Loucy (cell line): ENCODE measurements around the gene KIRREL3.

Experiments used
- H2AFZ ChIP-seq: fragments of 200-600 bp; sonication (generic); 2 replicates; pipeline ENCODE4 v1.6.0; 2016; ENCODE audit warnings: antibody characterized with exemption, mild to moderate bottlenecking, low read length, moderate library complexity
- H3F3A ChIP-seq: fragments of 200-600 bp; 2 replicates; pipeline ENCODE4 v1.6.0; 2016; ENCODE audit warnings: antibody characterized with exemption, low read depth, mild to moderate bottlenecking
- H3K27me3 ChIP-seq: fragments of 200-600 bp; sonication (generic); 2 replicates; pipeline ENCODE4 v1.6.1; 2014; ENCODE audit warnings: low read length, mild to moderate bottlenecking; ENCODE audit not compliant: insufficient read depth, poor library complexity, severe bottlenecking
- H3K36me3 ChIP-seq: fragments of 200-600 bp; sonication (generic); 2 replicates; pipeline ENCODE4 v1.6.1; 2016; ENCODE audit warnings: low read length; ENCODE audit not compliant: insufficient read depth
- H3K4me1 ChIP-seq: fragments of 200-600 bp; sonication (generic); 2 replicates; pipeline ENCODE4 v1.5.1; 2014; ENCODE audit warnings: low read length, mild to moderate bottlenecking; ENCODE audit not compliant: insufficient read depth, poor library complexity, severe bottlenecking
- H3K4me2 ChIP-seq: fragments of 200-600 bp; sonication (generic); 2 replicates; pipeline ENCODE4 v1.6.0; 2014; ENCODE audit warnings: antibody characterized with exemption, low read length, low read depth, mild to moderate bottlenecking; ENCODE audit not compliant: poor library complexity, severe bottlenecking
- H3K4me3 ChIP-seq: fragments of 200-600 bp; sonication (generic); 2 replicates; pipeline ENCODE4 v1.5.1; 2014; ENCODE audit warnings: low read length, mild to moderate bottlenecking, mixed read lengths; ENCODE audit not compliant: poor library complexity, severe bottlenecking
- H3K79me2 ChIP-seq: fragments of 200-600 bp; sonication (generic); 2 replicates; pipeline ENCODE4 v1.6.1; 2014; ENCODE audit warnings: low read length; ENCODE audit not compliant: insufficient read depth
- H3K9ac ChIP-seq: fragments of 200-600 bp; sonication (generic); 2 replicates; pipeline ENCODE4 v1.6.0; 2014; ENCODE audit warnings: mild to moderate bottlenecking, low read depth, low read length, moderate library complexity; ENCODE audit not compliant: poor library complexity, severe bottlenecking
- H3K9me2 ChIP-seq: fragments of 200-600 bp; sonication (generic); replicated peaks from 2 replicates; pipeline ENCODE4 v1.6.1; 2016; ENCODE audit warnings: low read depth, low read length, mixed read lengths
- H3K9me3 ChIP-seq: fragments of 200-600 bp; sonication (generic); 2 replicates; pipeline ENCODE4 v1.6.1; 2014; ENCODE audit warnings: mild to moderate bottlenecking, antibody characterized with exemption, low read length, low read depth; ENCODE audit not compliant: insufficient read depth
- H4K20me1 ChIP-seq: fragments of 200-600 bp; sonication (generic); 2 replicates; pipeline ENCODE4 v1.6.0; 2014; ENCODE audit warnings: antibody characterized with exemption, low read length, mild to moderate bottlenecking; ENCODE audit not compliant: insufficient read depth, poor library complexity, severe bottlenecking
- EZH2phosphoT487 ChIP-seq: fragments of 200-600 bp; IDR thresholded peaks from 2 replicates; pipeline ENCODE4 v1.6.1; 2018; ENCODE audit warnings: antibody characterized with exemption, mild to moderate bottlenecking, moderate library complexity, borderline replicate concordance
- TF ChIP-seq, protein P1 (sequence below): fragments of 200-600 bp; sonication (generic); conservative IDR thresholded peaks from 2 replicates; pipeline ENCODE4 v1.5.1; 2014; ENCODE audit warnings: mild to moderate bottlenecking, antibody characterized with exemption, low read length

Gene KIRREL3

DNA sequence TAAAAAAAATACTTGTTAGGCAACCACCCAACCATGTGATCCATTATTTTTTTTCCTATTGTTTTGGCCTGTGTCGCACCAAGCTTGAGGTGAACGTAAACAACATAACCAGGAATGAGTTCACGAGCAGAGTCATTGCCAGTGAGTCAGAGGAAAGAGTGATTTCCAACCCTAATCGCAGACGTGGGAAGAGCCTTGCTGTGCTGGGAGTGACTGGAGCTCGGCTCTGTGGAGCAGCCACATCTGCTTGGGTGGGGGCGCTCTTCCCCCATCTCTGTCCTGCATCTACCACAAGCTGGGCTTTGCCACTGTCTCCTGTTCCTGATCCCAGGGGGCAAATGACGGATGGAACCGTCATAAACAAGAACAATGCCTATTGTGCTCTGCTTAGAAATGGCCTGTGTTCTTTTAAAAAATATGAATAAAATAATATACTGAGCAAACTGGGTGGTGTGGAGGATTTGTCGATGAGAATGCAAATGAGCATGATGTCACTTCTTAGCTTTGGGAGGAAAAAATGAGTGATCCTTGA, 210.0 kb downstream of the KIRREL3 start:
- Histone ChIP-seq H3K27me3 (no peaks in the 10 kb centered on the region), H3K79me2 (no peaks in the 10 kb centered on the region), H3K4me1 (no peaks in the 10 kb centered on the region), H3K4me2 (no peak overlapping the region), H3K4me3 (no peak overlapping the region), H3F3A (no peaks in the 10 kb centered on the region), H3K36me3 (no peaks in the 10 kb centered on the region), H3K9me2 (no peaks in the 10 kb centered on the region), H4K20me1 (no peaks in the 10 kb centered on the region), H2AFZ (no peak overlapping the region), H3K9me3 (no peaks in the 10 kb centered on the region), H3K9ac (no peak overlapping the region)
- TF ChIP-seq, protein P1, sequence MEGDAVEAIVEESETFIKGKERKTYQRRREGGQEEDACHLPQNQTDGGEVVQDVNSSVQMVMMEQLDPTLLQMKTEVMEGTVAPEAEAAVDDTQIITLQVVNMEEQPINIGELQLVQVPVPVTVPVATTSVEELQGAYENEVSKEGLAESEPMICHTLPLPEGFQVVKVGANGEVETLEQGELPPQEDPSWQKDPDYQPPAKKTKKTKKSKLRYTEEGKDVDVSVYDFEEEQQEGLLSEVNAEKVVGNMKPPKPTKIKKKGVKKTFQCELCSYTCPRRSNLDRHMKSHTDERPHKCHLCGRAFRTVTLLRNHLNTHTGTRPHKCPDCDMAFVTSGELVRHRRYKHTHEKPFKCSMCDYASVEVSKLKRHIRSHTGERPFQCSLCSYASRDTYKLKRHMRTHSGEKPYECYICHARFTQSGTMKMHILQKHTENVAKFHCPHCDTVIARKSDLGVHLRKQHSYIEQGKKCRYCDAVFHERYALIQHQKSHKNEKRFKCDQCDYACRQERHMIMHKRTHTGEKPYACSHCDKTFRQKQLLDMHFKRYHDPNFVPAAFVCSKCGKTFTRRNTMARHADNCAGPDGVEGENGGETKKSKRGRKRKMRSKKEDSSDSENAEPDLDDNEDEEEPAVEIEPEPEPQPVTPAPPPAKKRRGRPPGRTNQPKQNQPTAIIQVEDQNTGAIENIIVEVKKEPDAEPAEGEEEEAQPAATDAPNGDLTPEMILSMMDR: no peak
- TF ChIP-seq EZH2phosphoT487: no peak

DNA sequence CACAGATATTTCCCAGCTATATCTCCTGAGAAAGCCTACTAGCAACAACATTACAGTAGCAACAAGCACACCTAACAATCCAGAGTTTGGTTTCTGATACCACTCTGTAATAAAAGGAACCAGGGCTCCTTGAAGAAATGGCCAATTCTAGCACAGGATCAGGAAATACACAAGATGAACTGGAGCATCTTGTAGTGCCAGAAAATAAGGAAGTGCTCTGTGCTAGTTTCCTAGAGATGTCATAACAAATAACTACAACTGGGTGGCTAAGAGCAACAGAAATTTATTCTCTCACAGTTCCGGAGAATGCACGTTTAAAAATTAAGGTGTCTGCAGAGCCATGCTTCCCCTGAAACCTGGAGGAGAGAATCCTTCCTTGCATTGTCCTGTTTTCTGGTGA, 217.8 kb downstream of the KIRREL3 start:
- H3K4me1 ChIP-seq: no peaks in the 10 kb centered on the region
- H3F3A ChIP-seq: no peaks in the 10 kb centered on the region
- H3K9ac ChIP-seq: no peak overlapping the region
- H3K27me3 ChIP-seq: no peaks in the 10 kb centered on the region
- H3K4me2 ChIP-seq: no peak overlapping the region
- no peaks in the 10 kb centered on the region for H3K9me2 ChIP-seq
- H3K9me3 ChIP-seq: no peaks in the 10 kb centered on the region
- no peak overlapping the region for H2AFZ ChIP-seq
- no peak overlapping the region for H3K4me3 ChIP-seq
- H4K20me1 ChIP-seq: no peaks in the 10 kb centered on the region
- TF ChIP-seq EZH2phosphoT487: no peak
- TF ChIP-seq, protein P1: no peak
- H3K36me3 ChIP-seq: no peaks in the 10 kb centered on the region
- H3K79me2 ChIP-seq: no peaks in the 10 kb centered on the region

DNA sequence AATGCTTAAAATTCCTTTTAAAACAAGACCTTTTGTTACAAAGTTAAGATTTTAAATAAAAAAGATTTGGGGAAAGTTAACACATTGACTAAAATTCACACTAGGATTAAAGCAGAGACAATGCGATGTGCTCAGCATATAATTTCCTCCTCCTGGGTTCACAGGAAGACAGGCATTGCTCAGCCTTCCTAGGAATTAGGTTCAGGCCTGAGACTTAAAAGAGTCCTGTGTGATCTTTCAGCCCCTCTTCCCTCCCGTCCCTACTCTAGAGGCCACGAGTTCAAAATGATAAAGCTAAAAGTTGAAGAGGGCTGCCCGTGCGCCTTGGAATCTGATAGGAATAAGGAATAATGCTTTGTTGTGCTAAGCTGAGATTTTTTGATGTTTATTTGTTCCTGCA, 218.6 kb downstream of the KIRREL3 start:
- H3K9ac ChIP-seq: no peak overlapping the region
- H3K4me3 ChIP-seq: no peak overlapping the region
- no peaks in the 10 kb centered on the region for H3K4me1 ChIP-seq
- no peak overlapping the region for H3K4me2 ChIP-seq
- H3F3A ChIP-seq: no peaks in the 10 kb centered on the region
- no peaks in the 10 kb centered on the region for H3K27me3 ChIP-seq
- no peaks in the 10 kb centered on the region for H3K9me3 ChIP-seq
- no peaks in the 10 kb centered on the region for H3K36me3 ChIP-seq
- no peak overlapping the region for H2AFZ ChIP-seq
- no peaks in the 10 kb centered on the region for H4K20me1 ChIP-seq
- no peaks in the 10 kb centered on the region for H3K9me2 ChIP-seq
- TF ChIP-seq EZH2phosphoT487: no peak
- no peaks in the 10 kb centered on the region for H3K79me2 ChIP-seq

DNA sequence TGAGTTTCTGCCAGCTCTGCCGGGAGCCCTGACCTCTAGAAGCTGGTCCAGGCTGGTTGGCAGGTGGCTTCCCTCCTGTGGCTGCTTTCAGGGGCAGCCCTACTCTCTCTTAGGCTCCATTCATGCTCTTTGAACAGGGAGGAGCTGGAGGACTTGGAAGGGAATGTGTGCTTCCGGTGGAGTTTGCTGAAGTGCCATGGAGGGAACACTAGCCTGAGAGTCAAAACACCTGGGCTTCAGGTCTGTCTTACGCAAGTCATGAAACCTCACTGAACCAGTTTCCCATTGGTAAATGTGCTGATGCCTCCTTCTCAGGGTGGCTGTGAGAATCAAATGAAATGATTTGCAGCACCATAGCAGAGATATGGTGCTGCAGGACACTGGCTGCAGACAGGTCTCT, 224.5 kb downstream of the KIRREL3 start:
- Histone ChIP-seq H3K79me2 (no peaks in the 10 kb centered on the region), H3K9me3 (no peaks in the 10 kb centered on the region), H3K27me3 (no peaks in the 10 kb centered on the region), H3K36me3 (no peaks in the 10 kb centered on the region), H3K9ac (no peak overlapping the region), H3K4me3 (no peak overlapping the region), H3F3A (no peaks in the 10 kb centered on the region), H3K9me2 (no peaks in the 10 kb centered on the region), H4K20me1 (no peaks in the 10 kb centered on the region), H3K4me2 (no peak overlapping the region), H2AFZ (no peak overlapping the region), H3K4me1 (no peaks in the 10 kb centered on the region)
- TF ChIP-seq, protein P1: no peak
- TF ChIP-seq EZH2phosphoT487: no peak
